LNCAP (cell line): Measurements from ENCODE around the gene IGFBP3.

Experiments used
- TF ChIP-seq, protein P1 (sequence below): fragments of 450-650 bp; IDR thresholded peaks from 2 replicates; pipeline ENCODE4 v1.5.1; 2017; ENCODE audit warnings: mild to moderate bottlenecking

IGFBP3 gene

DNA sequence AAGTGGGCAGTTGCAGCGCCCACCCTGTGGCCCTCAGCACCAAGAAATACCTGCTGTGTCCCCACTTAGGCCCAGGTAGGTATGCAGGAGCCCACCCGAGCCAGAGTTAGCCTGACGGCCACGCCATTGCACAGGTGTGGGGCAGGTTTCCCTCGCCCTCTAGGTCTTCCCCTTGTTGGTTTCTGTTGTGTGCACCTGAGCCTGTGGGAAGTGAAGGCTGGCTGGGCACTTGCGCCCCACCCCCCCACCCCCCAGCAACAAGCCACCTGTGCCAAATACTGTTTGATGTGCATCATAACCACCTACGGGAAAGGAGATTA, 48.1 kb downstream of the IGFBP3 start, which contains the start of gene CCDC201:
TSS of gene CCDC201 (minus strand) at position 48 of the 320 bp plus-strand sequence. CDS start 75 bp downstream, outside the sequence.
- TF ChIP-seq, protein P1, sequence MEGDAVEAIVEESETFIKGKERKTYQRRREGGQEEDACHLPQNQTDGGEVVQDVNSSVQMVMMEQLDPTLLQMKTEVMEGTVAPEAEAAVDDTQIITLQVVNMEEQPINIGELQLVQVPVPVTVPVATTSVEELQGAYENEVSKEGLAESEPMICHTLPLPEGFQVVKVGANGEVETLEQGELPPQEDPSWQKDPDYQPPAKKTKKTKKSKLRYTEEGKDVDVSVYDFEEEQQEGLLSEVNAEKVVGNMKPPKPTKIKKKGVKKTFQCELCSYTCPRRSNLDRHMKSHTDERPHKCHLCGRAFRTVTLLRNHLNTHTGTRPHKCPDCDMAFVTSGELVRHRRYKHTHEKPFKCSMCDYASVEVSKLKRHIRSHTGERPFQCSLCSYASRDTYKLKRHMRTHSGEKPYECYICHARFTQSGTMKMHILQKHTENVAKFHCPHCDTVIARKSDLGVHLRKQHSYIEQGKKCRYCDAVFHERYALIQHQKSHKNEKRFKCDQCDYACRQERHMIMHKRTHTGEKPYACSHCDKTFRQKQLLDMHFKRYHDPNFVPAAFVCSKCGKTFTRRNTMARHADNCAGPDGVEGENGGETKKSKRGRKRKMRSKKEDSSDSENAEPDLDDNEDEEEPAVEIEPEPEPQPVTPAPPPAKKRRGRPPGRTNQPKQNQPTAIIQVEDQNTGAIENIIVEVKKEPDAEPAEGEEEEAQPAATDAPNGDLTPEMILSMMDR, result no peak

DNA sequence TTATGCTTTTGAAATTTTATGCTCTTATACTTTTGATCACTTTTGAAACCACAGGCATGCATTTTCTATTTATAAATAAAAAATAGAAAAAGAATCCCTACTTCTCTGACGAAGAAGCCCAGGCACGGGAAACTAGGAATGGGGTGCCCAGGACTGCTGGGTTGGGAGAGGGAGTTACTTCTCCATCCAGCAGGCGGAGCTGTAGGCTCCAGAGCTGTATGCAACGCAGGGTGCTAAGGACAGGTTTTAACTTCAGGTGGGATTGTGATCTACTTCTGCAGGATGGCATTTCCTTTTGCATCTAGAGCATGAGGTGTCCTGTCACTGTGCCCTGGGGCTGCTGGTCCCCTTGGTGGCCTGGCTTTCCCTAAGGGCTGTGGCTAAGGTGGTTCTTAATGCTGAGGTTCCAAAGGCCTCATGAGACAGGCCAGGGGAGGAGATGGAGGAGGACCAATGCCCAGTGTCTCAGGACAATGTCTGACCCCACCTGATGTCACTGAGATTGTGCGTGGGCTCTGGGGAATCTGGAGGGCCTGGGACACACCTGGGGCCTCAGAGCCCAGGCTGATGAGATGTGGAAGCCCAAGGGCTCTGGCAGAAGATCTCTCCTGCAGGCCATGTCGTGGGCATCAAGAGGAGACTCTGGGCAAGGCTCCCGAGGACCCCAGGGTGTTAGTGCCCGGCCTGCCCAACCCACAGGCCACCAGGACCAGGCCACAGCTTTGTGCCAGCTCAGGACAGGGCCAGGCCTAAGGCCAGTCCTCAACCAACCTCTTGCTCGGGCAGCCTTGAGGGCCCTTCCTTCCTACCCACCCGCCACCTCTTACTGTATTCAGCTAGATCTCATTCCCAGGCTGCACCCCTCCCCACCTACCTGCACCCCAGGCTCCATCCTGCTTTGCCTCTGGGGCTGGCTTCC, 48.7 kb downstream of the IGFBP3 start:
- TF ChIP-seq, protein P1, result peak; percentile 66

DNA sequence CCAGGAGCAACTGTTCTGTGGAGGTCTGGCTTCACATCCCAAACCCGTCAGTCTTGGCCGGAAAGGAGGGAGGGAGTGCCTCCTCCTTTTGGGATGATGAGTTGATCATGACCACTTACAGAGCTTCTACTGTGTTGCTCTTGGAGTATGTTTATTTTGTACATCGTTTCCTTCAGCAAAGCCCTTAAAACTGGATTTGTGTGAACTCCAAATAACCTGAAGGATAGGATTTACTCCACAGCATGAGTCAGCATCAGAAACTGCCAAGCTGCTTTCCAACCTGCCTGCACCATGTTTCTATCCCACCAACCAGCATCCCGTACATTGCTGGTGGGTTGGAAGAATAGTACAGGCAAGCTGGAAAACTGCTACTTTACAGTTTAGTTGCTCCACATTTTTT, 51.6 kb downstream of the IGFBP3 start:
- TF ChIP-seq, protein P1, result no peak

DNA sequence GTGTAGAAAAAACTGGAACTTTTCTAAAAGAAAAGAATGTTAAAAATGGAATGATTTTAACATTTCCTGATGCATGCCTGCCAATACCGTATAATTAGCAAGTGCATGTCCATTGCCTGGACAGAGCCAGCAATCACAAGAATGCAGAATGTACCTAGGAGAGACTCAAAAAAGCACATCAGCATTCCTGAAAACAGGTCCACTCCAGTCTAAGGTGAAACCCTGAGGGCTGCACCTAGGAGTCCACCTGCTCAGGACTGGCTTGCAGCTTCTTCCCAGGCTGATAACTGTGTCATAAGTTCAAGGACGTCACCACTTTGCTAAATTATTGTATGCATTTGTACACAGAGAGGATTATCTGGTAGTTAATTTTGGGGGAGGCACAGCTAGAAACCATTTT, 53.6 kb downstream of the IGFBP3 start:
- TF ChIP-seq, protein P1, result no peak

DNA sequence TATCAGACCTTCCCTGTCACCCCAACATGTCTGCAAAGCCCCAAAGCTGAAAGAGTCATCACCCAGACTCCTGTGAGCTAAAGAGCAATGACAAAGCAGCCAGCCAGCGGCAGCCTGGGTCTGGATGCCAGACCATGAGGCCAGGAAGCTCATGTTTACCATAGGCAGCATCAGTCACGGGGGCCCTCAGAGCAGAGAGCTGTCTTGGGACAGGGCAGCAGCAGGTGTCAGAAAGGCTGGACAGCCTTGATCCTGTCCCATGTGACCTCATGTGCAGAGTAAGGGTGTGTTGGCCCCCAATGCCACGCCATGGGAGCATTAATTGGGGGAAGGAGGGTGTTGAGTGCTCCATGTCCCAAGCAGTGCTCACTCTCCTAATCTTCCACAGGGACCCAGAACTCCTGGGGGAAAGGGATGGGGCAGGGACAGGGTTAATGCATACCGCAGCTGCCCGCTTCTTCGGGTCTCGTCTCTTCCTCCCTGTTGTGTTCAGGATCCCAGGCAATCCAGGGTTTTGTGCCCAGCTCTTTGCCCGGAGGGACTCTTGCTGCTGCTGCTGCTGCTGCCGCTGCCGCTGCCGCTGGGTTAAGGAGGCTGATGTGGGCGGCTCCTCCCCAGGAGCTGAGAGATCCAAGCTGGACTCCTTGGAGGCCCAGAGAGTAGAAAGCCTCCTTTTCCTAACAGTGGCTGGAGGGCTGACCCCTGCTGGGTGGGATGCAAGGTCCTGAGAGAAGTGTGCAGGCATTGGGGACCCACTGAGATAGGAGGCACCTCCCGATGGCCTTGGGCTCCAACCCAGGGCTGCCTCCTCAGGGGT, 55.3 kb downstream of the IGFBP3 start:
- TF ChIP-seq, protein P1, result no peak

DNA sequence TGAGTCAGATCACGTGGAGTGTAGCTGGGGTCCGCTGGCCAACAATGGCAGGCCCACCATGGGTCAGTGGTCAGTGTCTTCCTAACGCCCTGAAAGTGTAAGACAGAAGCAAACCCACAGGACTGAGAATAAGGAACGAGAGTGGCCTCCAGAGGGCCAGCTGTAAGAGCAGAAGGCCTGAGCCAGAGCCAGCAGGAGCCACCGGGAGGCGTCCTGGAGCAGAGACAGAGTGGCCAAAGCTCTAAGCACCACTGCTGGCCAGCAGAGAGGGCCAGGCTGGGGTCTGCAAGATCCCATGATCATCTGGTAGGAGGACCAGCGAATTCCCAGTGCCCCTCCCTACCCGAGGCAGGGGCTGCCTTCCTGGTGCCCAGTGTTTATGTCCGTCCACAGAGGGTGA, 57.4 kb downstream of the IGFBP3 start:
- TF ChIP-seq, protein P1, result no peak
